HCT116 (cell line): ENCODE measurements around the gene MAMLD1. TPM values are rescaled to one million over a fixed set of nuclear protein-coding genes. Genes with fewer than 3 reads are reported as not detected.

ENCODE experiments used
- ATAC-seq: fragments of 200-7000 bp; cut with Tn5 transposase; 2 replicates; pipeline ENCODE4 v1.9.1; 2020; ENCODE audit warnings: mild to moderate bottlenecking, moderate library complexity
- BruUV-seq: library from RNA; stranded (reverse); fragments of 400-500 nt; replicated peaks from 2 replicates; lab custom pipeline; 2021; lab: Mats Ljungman, UMichigan
- CTCF ChIA-PET: fragments of 300-600 bp; sonication (Branson Sonifier 250); formaldehyde crosslinking; loops from one replicate; lab custom pipeline; 2021; ENCODE audit warnings: antibody characterized with exemption; lab: Charles Lee
- POLR2A ChIA-PET: fragments of 300-600, 350-600 bp; sonication (Branson Sonifier 250); formaldehyde crosslinking; loops from one replicate; lab custom pipeline; 2021; ENCODE audit warnings: antibody characterized with exemption; lab: Charles Lee
- RAD21 ChIA-PET, 2 experiments: fragments of 300-600 bp; sonication (Branson Sonifier 250); formaldehyde crosslinking; loops; one replicate each; lab custom pipeline; 2023; ENCODE audit warnings: low total read pairs in 2 of 2; ENCODE audit not compliant: uncharacterized antibody in 2 of 2, unreplicated experiment in 2 of 2, low non-redundant PET in 1 of 2; lab: Charles Lee
- DNase-seq: peaks from one replicate; pipeline ENCODE4 v3.0.0-alpha.2; 2010; ENCODE audit warnings: low read depth, low spot score
- H2AFZ ChIP-seq: fragments of 200-600 bp; shearing (Covaris generic), sonication (generic); 2 replicates; pipeline ENCODE4 v1.6.1; 2017; ENCODE audit warnings: low read depth, mixed run types, mixed read lengths, antibody characterized with exemption, low read length; ENCODE audit not compliant: poor library complexity, severe bottlenecking
- H3K27ac ChIP-seq: 2 replicates; pipeline ENCODE4 v1.5.1; 2012; ENCODE audit warnings: low read depth, low read length
- H3K27me3 ChIP-seq: fragments of 200-600 bp; sonication (generic); 2 replicates; pipeline ENCODE4 v1.6.1; 2016; ENCODE audit warnings: mixed run types, low read length, mixed read lengths; ENCODE audit not compliant: insufficient read depth
- H3K36me3 ChIP-seq, 2 experiments: fragments of 200-500 bp in 1 of 2; fragments of 200-600 bp in 1 of 2; sonication (Bioruptor generic) in 1 of 2; sonication (generic) in 1 of 2; 2 replicates each; pipeline versions ENCODE4 v1.5.1 to v1.6.1; 2014 to 2016; ENCODE audit warnings: low read length in 2 of 2, inconsistent platforms in 1 of 2, mixed read lengths in 1 of 2, mixed run types in 1 of 2; ENCODE audit not compliant: insufficient read depth in 2 of 2, control insufficient read depth in 1 of 2
- H3K4me1 ChIP-seq, 2 experiments: fragments of 200-600 bp in 1 of 2; sonication (generic) in 1 of 2; 2 replicates each; pipeline versions ENCODE4 v1.5.1 to v1.6.1; 2012 to 2017; ENCODE audit warnings: low read length in 2 of 2, inconsistent platforms in 1 of 2, mild to moderate bottlenecking in 1 of 2, mixed read lengths in 1 of 2, mixed run types in 1 of 2, moderate library complexity in 1 of 2; ENCODE audit not compliant: insufficient read depth in 2 of 2, control insufficient read depth in 1 of 2
- H3K4me2 ChIP-seq: fragments of 200-600 bp; sonication (generic); 2 replicates; pipeline ENCODE4 v1.6.1; 2017; ENCODE audit warnings: mixed run types, low read length, mixed read lengths
- H3K4me3 ChIP-seq, 2 experiments: fragments of 200-600 bp in 1 of 2; sonication (generic) in 1 of 2; replicated peaks in 1 of 2; 2 replicates each; pipeline ENCODE4 v1.5.1; 2011 to 2016; ENCODE audit warnings: low read length in 2 of 2, control low read depth in 1 of 2, low read depth in 1 of 2, mild to moderate bottlenecking in 1 of 2, mixed read lengths in 1 of 2, mixed run types in 1 of 2
- H3K79me2 ChIP-seq: fragments of 200-600 bp; sonication (generic); 2 replicates; pipeline ENCODE4 v1.6.1; 2017; ENCODE audit warnings: mild to moderate bottlenecking, mixed run types, low read length, moderate library complexity, mixed read lengths; ENCODE audit not compliant: insufficient read depth
- H3K9ac ChIP-seq: fragments of 200-600 bp; sonication (generic); 2 replicates; pipeline ENCODE4 v1.6.1; 2016; ENCODE audit warnings: low read length, mixed read lengths
- H3K9me2 ChIP-seq: fragments of 200-600 bp; sonication (generic), shearing (Covaris generic); 2 replicates; pipeline ENCODE4 v1.6.1; 2017; ENCODE audit warnings: mixed run types, mild to moderate bottlenecking, moderate library complexity; ENCODE audit not compliant: insufficient read depth
- H3K9me3 ChIP-seq, 2 experiments: fragments of 200-500 bp in 1 of 2; fragments of 200-600 bp in 1 of 2; sonication (Bioruptor generic) in 1 of 2; sonication (generic) in 1 of 2; 2 replicates each; pipeline ENCODE4 v1.6.1; 2014 to 2017; ENCODE audit warnings: low read length in 2 of 2, mixed read lengths in 2 of 2, inconsistent platforms in 1 of 2, low read depth in 1 of 2, mild to moderate bottlenecking in 1 of 2, mixed run types in 1 of 2, moderate library complexity in 1 of 2; ENCODE audit not compliant: control insufficient read depth in 1 of 2, insufficient read depth in 1 of 2
- H4K20me1 ChIP-seq: fragments of 200-600 bp; sonication (generic), shearing (Covaris generic); 2 replicates; pipeline ENCODE4 v1.6.1; 2017; ENCODE audit warnings: mixed run types, mild to moderate bottlenecking, moderate library complexity; ENCODE audit not compliant: insufficient read depth
- CEBPB ChIP-seq: IDR thresholded peaks from 2 replicates; pipeline ENCODE4 v1.6.1; 2012; ENCODE audit warnings: low read depth
- CTCF ChIP-seq, 3 experiments: fragments of 200-600 bp in 1 of 3; sonication (generic) in 1 of 3; IDR thresholded peaks in 2 of 3; conservative IDR thresholded peaks in 1 of 3; 2 replicates each; pipeline ENCODE4 v1.5.1; 2012 to 2017; ENCODE audit warnings: low read depth in 2 of 3, low read length in 2 of 3, antibody characterized with exemption in 1 of 3, borderline replicate concordance in 1 of 3, control low read depth in 1 of 3, mild to moderate bottlenecking in 1 of 3, mixed read lengths in 1 of 3, mixed run types in 1 of 3, moderate library complexity in 1 of 3; ENCODE audit not compliant: insufficient read depth in 1 of 3
- ELF1 ChIP-seq: IDR thresholded peaks from 2 replicates; pipeline ENCODE4 v1.6.1; 2012; ENCODE audit warnings: low read depth, borderline replicate concordance
- EZH2 ChIP-seq: fragments of 200-600 bp; sonication (generic); IDR thresholded peaks from 2 replicates; pipeline ENCODE4 v1.6.1; 2017; ENCODE audit warnings: antibody characterized with exemption, mixed run types
- JUND ChIP-seq: IDR thresholded peaks from 2 replicates; pipeline ENCODE4 v1.6.1; 2012
- POLR2AphosphoS5 ChIP-seq: IDR thresholded peaks from 2 replicates; pipeline ENCODE4 v1.6.1; 2011; ENCODE audit warnings: mild to moderate bottlenecking, low read depth, low read length, moderate library complexity
- RAD21 ChIP-seq: IDR thresholded peaks from 2 replicates; pipeline ENCODE4 v1.6.1; 2012; ENCODE audit warnings: low read depth, mild to moderate bottlenecking
- SIN3A ChIP-seq: IDR thresholded peaks from 2 replicates; pipeline ENCODE4 v1.6.1; 2012; ENCODE audit warnings: low read depth
- SP1 ChIP-seq: IDR thresholded peaks from 2 replicates; pipeline ENCODE4 v1.6.1; 2012; ENCODE audit warnings: low read depth
- SRF ChIP-seq: IDR thresholded peaks from 2 replicates; pipeline ENCODE4 v1.6.1; 2012; ENCODE audit warnings: low read depth
- TCF7L2 ChIP-seq: IDR thresholded peaks from 2 replicates; pipeline ENCODE4 v1.7.0; 2011; ENCODE audit warnings: borderline replicate concordance, inconsistent platforms; ENCODE audit not compliant: insufficient read depth, insufficient read length; ENCODE audit errors: extremely low read depth
- ZFX ChIP-seq: fragments of 450-650 bp; IDR thresholded peaks from 2 replicates; pipeline ENCODE4 v1.6.1; 2017
- ZNF274 ChIP-seq: fragments of 200-500 bp; sonication (Bioruptor generic); IDR thresholded peaks from 2 replicates; pipeline ENCODE4 v1.6.1; 2014; ENCODE audit warnings: mild to moderate bottlenecking, low read depth, low read length, inconsistent platforms
- intact Hi-C: fragments of 100-400 bp; cut with micrococcal nuclease; formaldehyde crosslinking; loops from 2 replicates; pipeline ENCODE4 v1.10.0; 2022
- total RNA-seq: library from RNA; stranded (reverse); gene quantifications from one replicate; pipeline ENCODE4 v1.2.1, GENCODE V29; 2021; ENCODE audit not compliant: unreplicated experiment
- TF ChIP-seq, protein P1 (sequence below): IDR thresholded peaks from 2 replicates; pipeline ENCODE4 v1.6.1; 2012; ENCODE audit warnings: low read depth
- TF ChIP-seq, protein P2 (sequence below): IDR thresholded peaks from 2 replicates; pipeline ENCODE4 v1.6.1; 2012
- TF ChIP-seq, protein P3 (sequence below): IDR thresholded peaks from 2 replicates; pipeline ENCODE4 v1.6.1; 2011; ENCODE audit warnings: mild to moderate bottlenecking, low read length, moderate library complexity; ENCODE audit not compliant: insufficient replicate concordance; ENCODE audit errors: extremely low read depth

Gene MAMLD1
- total RNA-seq, 1 experiment from 2014 or later = 3.6 TPM

DNA sequence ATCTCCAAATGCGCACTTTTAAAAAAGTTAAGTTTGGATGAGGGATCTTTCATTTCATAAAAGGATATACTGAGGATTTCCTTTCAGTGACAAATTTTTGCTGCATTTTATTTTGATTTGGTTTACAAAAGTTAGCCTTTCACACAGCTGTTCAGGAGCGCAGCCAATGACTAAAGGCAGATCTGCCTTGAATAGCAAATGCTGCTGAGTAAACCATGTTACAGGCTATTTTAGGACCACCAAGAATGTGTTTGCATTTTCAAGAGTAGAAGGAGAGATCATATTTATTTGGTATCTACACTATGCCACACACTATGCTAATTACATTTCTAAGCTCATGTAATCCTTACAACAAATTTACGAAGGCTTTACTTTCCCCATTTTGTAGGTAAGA is 92.1 kb downstream of the MAMLD1 start:
- TF ChIP-seq, protein P1, sequence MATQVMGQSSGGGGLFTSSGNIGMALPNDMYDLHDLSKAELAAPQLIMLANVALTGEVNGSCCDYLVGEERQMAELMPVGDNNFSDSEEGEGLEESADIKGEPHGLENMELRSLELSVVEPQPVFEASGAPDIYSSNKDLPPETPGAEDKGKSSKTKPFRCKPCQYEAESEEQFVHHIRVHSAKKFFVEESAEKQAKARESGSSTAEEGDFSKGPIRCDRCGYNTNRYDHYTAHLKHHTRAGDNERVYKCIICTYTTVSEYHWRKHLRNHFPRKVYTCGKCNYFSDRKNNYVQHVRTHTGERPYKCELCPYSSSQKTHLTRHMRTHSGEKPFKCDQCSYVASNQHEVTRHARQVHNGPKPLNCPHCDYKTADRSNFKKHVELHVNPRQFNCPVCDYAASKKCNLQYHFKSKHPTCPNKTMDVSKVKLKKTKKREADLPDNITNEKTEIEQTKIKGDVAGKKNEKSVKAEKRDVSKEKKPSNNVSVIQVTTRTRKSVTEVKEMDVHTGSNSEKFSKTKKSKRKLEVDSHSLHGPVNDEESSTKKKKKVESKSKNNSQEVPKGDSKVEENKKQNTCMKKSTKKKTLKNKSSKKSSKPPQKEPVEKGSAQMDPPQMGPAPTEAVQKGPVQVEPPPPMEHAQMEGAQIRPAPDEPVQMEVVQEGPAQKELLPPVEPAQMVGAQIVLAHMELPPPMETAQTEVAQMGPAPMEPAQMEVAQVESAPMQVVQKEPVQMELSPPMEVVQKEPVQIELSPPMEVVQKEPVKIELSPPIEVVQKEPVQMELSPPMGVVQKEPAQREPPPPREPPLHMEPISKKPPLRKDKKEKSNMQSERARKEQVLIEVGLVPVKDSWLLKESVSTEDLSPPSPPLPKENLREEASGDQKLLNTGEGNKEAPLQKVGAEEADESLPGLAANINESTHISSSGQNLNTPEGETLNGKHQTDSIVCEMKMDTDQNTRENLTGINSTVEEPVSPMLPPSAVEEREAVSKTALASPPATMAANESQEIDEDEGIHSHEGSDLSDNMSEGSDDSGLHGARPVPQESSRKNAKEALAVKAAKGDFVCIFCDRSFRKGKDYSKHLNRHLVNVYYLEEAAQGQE = no peak
- TF ChIP-seq JUND = no peak
- no peak for TF ChIP-seq SRF
- no peak for TF ChIP-seq ELF1
- TF ChIP-seq, protein P2, sequence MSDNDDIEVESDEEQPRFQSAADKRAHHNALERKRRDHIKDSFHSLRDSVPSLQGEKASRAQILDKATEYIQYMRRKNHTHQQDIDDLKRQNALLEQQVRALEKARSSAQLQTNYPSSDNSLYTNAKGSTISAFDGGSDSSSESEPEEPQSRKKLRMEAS = no peak
- TF ChIP-seq RAD21 = no peak
- TF ChIP-seq ZNF274 = no peak
- TF ChIP-seq CEBPB = no peak
- no peak for TF ChIP-seq TCF7L2
- no peak for TF ChIP-seq CTCF (IDR thresholded peaks at IDR 0.05 in 2 of 3, conservative IDR thresholded peaks at IDR 0.05 in 1 of 3; ENCODE audit: borderline replicate concordance in 1 of 3, insufficient read depth in 1 of 3, low read depth in 2 of 3, low read length in 2 of 3)
- TF ChIP-seq SP1 = no peak
- TF ChIP-seq, protein P3, sequence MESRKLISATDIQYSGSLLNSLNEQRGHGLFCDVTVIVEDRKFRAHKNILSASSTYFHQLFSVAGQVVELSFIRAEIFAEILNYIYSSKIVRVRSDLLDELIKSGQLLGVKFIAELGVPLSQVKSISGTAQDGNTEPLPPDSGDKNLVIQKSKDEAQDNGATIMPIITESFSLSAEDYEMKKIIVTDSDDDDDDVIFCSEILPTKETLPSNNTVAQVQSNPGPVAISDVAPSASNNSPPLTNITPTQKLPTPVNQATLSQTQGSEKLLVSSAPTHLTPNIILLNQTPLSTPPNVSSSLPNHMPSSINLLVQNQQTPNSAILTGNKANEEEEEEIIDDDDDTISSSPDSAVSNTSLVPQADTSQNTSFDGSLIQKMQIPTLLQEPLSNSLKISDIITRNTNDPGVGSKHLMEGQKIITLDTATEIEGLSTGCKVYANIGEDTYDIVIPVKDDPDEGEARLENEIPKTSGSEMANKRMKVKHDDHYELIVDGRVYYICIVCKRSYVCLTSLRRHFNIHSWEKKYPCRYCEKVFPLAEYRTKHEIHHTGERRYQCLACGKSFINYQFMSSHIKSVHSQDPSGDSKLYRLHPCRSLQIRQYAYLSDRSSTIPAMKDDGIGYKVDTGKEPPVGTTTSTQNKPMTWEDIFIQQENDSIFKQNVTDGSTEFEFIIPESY = no peak
- no peak for TF ChIP-seq SIN3A
- no peak for TF ChIP-seq ZFX
- no peak for TF ChIP-seq POLR2AphosphoS5
- no peak for TF ChIP-seq EZH2
- Histone ChIP-seq H3K27me3 (no peaks in the 10 kb centered on the region), H3K36me3 (no peaks in the 10 kb centered on the region), H3K4me3 (no peak overlapping the region), H3K27ac (no peak overlapping the region), H3K4me1 (peaks cover 0 to 7% of the 10 kb centered on the region in 2 experiments; a peak in 1 of 4 replicates), H2AFZ (no peak overlapping the region), H4K20me1 (no peaks in the 10 kb centered on the region), H3K79me2 (no peaks in the 10 kb centered on the region), H3K4me2 (no peak overlapping the region), H3K9me3 (no peaks in the 10 kb centered on the region), H3K9ac (no peak overlapping the region), H3K9me2 (no peaks in the 10 kb centered on the region)
- DNase-seq (no peak), ATAC-seq (no peak)
- intact Hi-C loops = no loop called here
- ChIA-PET CTCF (no interaction called here), RAD21 (no interaction called here), POLR2A (no interaction called here)
- BruUV-seq = no TSS peak
